ENCODE results near the gene TMEM266.

The TMEM266 gene

DNA sequence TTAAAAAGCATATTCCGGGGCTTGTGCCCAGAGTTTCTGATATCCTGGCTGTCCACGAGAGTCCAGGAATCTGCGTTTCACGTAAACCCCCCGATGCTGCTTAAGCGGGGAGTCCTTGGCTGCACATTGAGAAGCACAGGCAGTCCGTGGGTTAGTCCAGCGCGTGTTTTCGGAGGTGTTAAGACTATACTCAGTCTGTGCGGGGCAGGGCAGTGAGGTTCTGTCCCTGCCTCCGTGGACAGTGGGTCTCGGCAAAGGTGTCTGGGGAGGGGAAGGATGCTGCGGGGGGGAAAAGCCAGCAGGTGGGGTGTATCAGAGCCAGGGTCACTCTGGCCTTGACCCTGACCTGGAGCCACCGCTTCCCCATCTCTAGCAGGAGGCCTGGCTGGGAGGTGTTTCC is 106.2 kb downstream of the TMEM266 start (continued):
- TF ChIP-seq, protein P1, sequence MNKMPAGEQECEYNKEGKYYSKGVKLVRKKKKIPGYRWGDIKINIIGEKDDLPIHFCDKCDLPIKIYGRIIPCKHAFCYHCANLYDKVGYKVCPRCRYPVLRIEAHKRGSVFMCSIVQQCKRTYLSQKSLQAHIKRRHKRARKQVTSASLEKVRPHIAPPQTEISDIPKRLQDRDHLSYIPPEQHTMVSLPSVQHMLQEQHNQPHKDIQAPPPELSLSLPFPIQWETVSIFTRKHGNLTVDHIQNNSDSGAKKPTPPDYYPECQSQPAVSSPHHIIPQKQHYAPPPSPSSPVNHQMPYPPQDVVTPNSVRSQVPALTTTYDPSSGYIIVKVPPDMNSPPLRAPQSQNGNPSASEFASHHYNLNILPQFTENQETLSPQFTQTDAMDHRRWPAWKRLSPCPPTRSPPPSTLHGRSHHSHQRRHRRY (tag by site-specific recombination; IDR thresholded peaks at IDR 0.05), result no peak
- TF ChIP-seq MZF1 (tag by site-specific recombination; IDR thresholded peaks at IDR 0.05; ENCODE audit: borderline replicate concordance), result no peak
- TF ChIP-seq, protein P2, sequence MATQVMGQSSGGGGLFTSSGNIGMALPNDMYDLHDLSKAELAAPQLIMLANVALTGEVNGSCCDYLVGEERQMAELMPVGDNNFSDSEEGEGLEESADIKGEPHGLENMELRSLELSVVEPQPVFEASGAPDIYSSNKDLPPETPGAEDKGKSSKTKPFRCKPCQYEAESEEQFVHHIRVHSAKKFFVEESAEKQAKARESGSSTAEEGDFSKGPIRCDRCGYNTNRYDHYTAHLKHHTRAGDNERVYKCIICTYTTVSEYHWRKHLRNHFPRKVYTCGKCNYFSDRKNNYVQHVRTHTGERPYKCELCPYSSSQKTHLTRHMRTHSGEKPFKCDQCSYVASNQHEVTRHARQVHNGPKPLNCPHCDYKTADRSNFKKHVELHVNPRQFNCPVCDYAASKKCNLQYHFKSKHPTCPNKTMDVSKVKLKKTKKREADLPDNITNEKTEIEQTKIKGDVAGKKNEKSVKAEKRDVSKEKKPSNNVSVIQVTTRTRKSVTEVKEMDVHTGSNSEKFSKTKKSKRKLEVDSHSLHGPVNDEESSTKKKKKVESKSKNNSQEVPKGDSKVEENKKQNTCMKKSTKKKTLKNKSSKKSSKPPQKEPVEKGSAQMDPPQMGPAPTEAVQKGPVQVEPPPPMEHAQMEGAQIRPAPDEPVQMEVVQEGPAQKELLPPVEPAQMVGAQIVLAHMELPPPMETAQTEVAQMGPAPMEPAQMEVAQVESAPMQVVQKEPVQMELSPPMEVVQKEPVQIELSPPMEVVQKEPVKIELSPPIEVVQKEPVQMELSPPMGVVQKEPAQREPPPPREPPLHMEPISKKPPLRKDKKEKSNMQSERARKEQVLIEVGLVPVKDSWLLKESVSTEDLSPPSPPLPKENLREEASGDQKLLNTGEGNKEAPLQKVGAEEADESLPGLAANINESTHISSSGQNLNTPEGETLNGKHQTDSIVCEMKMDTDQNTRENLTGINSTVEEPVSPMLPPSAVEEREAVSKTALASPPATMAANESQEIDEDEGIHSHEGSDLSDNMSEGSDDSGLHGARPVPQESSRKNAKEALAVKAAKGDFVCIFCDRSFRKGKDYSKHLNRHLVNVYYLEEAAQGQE (tag by site-specific recombination; IDR thresholded peaks at IDR 0.05), result no peak

DNA sequence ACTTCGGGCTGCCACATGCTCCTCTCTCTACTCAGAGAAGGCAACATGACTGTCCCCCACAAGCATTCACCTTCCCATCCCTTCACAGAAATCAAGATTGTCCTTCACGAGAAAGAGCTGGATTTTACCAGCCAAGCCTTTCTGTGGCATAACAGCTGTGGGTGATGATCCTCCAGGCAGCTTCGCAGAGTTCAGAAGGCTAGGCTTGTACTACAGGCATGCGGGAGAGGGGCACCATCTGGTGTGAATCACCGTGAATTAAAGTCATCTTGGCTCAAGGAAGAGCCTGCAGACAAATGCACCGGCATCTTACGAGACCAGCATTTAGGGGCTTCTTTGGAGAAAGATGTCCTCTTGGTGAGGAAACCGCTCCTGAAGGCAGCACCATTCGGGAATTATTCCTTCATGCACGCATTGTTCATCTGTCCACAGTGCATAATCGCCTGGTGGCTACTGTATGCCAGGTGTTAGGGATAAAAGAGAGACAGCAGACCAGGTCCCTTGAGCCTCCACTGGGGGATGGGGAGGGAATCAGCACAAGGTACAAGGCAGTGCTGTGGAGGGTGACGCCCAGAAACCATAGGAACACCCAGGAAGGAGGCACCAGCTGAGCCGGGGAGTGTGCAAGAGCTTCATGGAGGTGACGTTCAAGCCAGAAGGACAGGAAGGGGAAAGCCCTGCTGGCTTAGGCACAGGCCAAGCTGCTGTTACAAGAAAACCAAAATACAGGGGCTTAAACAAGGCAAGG is 108.6 kb downstream of the TMEM266 start:
- no peaks in the 10 kb centered on the region for H3K36me3 ChIP-seq (ENCODE audit: control insufficient read depth in 2 of 2, insufficient read depth in 1 of 2, low read length in 2 of 2)
- H3K4me1 ChIP-seq (ENCODE audit: control insufficient read depth, insufficient read depth, low read length), result peaks cover 1% of the 10 kb centered on the region; the same call in 1 of the 2 replicates
- no peak overlapping the region for H3K27ac ChIP-seq (ENCODE audit: extremely low read depth, low read depth, low read length)
- POLR2A ChIA-PET, result interaction anchor here (1.8 kb wide), 1 partner anchor 18 kb away, joined by 4 read pairs; no protein-coding TSS in a partner anchor
- CTCF ChIA-PET, result interaction anchor here (1.4 to 1.8 kb wide), 4 partner anchors 17 to 23 kb away, joined by 3 to 7 read pairs (median 4); no protein-coding TSS in a partner anchor
- H3K9me3 ChIP-seq (ENCODE audit: control insufficient read depth, insufficient read depth, low read depth, low read length), result no peaks in the 10 kb centered on the region
- H3K4me3 ChIP-seq (ENCODE audit: low read depth, low read length), result no peak overlapping the region
- TF ChIP-seq, protein P3, sequence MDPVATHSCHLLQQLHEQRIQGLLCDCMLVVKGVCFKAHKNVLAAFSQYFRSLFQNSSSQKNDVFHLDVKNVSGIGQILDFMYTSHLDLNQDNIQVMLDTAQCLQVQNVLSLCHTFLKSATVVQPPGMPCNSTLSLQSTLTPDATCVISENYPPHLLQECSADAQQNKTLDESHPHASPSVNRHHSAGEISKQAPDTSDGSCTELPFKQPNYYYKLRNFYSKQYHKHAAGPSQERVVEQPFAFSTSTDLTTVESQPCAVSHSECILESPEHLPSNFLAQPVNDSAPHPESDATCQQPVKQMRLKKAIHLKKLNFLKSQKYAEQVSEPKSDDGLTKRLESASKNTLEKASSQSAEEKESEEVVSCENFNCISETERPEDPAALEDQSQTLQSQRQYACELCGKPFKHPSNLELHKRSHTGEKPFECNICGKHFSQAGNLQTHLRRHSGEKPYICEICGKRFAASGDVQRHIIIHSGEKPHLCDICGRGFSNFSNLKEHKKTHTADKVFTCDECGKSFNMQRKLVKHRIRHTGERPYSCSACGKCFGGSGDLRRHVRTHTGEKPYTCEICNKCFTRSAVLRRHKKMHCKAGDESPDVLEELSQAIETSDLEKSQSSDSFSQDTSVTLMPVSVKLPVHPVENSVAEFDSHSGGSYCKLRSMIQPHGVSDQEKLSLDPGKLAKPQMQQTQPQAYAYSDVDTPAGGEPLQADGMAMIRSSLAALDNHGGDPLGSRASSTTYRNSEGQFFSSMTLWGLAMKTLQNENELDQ (tag by site-specific recombination; IDR thresholded peaks at IDR 0.05; ENCODE audit: low read depth), result no peak
- TF ChIP-seq ZNF654 (tag by site-specific recombination; IDR thresholded peaks at IDR 0.05; ENCODE audit: low read depth) (no peak), OSR2 (tag by site-specific recombination; IDR thresholded peaks at IDR 0.05) (no peak), ZNF623 (tag by site-specific recombination; IDR thresholded peaks at IDR 0.05) (no peak), ZNF707 (tag by site-specific recombination; IDR thresholded peaks at IDR 0.05) (no peak), REPIN1 (tag by site-specific recombination; IDR thresholded peaks at IDR 0.05; ENCODE audit: low read depth) (no peak), ZFP3 (tag by site-specific recombination; IDR thresholded peaks at IDR 0.05; ENCODE audit: low read depth) (no peak), ZNF404 (tag by site-specific recombination; IDR thresholded peaks at IDR 0.05) (no peak)
- TF ChIP-seq, protein P2 (tag by site-specific recombination; IDR thresholded peaks at IDR 0.05), result no peak
- TF ChIP-seq, protein P4, sequence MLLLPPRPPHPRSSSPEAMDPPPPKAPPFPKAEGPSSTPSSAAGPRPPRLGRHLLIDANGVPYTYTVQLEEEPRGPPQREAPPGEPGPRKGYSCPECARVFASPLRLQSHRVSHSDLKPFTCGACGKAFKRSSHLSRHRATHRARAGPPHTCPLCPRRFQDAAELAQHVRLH (tag by site-specific recombination; IDR thresholded peaks at IDR 0.05), result no peak
- TF ChIP-seq, protein P5, sequence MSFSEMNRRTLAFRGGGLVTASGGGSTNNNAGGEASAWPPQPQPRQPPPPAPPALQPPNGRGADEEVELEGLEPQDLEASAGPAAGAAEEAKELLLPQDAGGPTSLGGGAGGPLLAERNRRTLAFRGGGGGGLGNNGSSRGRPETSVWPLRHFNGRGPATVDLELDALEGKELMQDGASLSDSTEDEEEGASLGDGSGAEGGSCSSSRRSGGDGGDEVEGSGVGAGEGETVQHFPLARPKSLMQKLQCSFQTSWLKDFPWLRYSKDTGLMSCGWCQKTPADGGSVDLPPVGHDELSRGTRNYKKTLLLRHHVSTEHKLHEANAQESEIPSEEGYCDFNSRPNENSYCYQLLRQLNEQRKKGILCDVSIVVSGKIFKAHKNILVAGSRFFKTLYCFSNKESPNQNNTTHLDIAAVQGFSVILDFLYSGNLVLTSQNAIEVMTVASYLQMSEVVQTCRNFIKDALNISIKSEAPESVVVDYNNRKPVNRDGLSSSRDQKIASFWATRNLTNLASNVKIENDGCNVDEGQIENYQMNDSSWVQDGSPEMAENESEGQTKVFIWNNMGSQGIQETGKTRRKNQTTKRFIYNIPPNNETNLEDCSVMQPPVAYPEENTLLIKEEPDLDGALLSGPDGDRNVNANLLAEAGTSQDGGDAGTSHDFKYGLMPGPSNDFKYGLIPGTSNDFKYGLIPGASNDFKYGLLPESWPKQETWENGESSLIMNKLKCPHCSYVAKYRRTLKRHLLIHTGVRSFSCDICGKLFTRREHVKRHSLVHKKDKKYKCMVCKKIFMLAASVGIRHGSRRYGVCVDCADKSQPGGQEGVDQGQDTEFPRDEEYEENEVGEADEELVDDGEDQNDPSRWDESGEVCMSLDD (tag by site-specific recombination; IDR thresholded peaks at IDR 0.05), result no peak
- TF ChIP-seq, protein P6, sequence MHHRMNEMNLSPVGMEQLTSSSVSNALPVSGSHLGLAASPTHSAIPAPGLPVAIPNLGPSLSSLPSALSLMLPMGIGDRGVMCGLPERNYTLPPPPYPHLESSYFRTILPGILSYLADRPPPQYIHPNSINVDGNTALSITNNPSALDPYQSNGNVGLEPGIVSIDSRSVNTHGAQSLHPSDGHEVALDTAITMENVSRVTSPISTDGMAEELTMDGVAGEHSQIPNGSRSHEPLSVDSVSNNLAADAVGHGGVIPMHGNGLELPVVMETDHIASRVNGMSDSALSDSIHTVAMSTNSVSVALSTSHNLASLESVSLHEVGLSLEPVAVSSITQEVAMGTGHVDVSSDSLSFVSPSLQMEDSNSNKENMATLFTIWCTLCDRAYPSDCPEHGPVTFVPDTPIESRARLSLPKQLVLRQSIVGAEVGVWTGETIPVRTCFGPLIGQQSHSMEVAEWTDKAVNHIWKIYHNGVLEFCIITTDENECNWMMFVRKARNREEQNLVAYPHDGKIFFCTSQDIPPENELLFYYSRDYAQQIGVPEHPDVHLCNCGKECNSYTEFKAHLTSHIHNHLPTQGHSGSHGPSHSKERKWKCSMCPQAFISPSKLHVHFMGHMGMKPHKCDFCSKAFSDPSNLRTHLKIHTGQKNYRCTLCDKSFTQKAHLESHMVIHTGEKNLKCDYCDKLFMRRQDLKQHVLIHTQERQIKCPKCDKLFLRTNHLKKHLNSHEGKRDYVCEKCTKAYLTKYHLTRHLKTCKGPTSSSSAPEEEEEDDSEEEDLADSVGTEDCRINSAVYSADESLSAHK (tag by site-specific recombination; IDR thresholded peaks at IDR 0.05), result no peak
